ENCODE measurements around the gene ZHX3. TPM values are rescaled to one million over a fixed set of nuclear protein-coding genes. Genes with fewer than 3 reads are reported as not detected.

ZHX3 gene
- total and polyA plus RNA-seq, 2 of the 13 experiments (the other 11 are each of a cell fraction or from before 2014, with no cell fraction given), result 8.4 to 11.7 TPM

DNA sequence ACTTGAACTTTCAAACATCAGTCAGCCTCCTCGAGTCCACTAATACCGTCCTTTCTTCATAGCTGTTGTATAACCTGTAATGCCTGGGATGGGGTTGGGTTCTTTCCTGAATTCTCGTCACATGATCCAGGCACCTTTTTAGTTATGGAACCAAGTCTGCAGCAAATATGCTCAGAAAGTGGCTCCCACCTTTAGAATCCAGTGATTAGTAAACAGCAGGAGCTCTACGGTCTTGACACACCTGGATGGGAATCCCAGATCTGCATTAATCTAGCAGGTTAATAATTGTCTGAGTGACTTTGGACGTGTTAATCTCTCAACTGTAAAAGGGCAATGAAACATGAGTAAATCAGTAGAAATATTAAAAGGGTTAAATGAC is 729 bp upstream of the ZHX3 start (continued):
- TF ChIP-seq, protein P1, sequence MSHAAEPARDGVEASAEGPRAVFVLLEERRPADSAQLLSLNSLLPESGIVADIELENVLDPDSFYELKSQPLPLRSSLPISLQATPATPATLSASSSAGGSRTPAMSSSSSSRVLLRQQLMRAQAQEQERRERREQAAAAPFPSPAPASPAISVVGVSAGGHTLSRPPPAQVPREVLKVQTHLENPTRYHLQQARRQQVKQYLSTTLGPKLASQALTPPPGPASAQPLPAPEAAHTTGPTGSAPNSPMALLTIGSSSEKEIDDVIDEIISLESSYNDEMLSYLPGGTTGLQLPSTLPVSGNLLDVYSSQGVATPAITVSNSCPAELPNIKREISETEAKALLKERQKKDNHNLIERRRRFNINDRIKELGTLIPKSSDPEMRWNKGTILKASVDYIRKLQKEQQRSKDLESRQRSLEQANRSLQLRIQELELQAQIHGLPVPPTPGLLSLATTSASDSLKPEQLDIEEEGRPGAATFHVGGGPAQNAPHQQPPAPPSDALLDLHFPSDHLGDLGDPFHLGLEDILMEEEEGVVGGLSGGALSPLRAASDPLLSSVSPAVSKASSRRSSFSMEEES (CRISPR knock-in tag; IDR thresholded peaks at IDR 0.05), result no peak
- TF ChIP-seq SP2 (CRISPR knock-in tag; IDR thresholded peaks at IDR 0.05) (no peak), MBNL3 (CRISPR knock-in tag; conservative IDR thresholded peaks at IDR 0.05) (no peak), ZBTB7B (CRISPR knock-in tag; IDR thresholded peaks at IDR 0.05) (no peak), ZZZ3 (CRISPR knock-in tag; IDR thresholded peaks at IDR 0.05; ENCODE audit: borderline replicate concordance) (no peak), KDM5B (CRISPR knock-in tag; IDR thresholded peaks at IDR 0.05; ENCODE audit: borderline replicate concordance) (no peak), MZF1 (CRISPR knock-in tag; IDR thresholded peaks at IDR 0.05; ENCODE audit: borderline replicate concordance) (no peak), ARNT2 (CRISPR knock-in tag; IDR thresholded peaks at IDR 0.05; ENCODE audit: low read depth) (no peak), ZSCAN31 (CRISPR knock-in tag; IDR thresholded peaks at IDR 0.05; ENCODE audit: low read depth) (no peak), PCBP2 (optimal IDR thresholded peaks at IDR 0.05; ENCODE audit: low read depth, low read length, poor library complexity, severe bottlenecking) (no peak), ZNF235 (CRISPR knock-in tag; IDR thresholded peaks at IDR 0.05; ENCODE audit: borderline replicate concordance) (no peak), MTF2 (CRISPR knock-in tag; IDR thresholded peaks at IDR 0.05; ENCODE audit: borderline replicate concordance) (peak; percentile 33; the same call in 1 of the 2 replicates), KLF16 (CRISPR knock-in tag; IDR thresholded peaks at IDR 0.05) (0 out of 4 replicates have a peak, but pooled peaks of 1 of the 2 experiments have one; percentile 13), ZNF431 (CRISPR knock-in tag; IDR thresholded peaks at IDR 0.05; ENCODE audit: borderline replicate concordance, low read depth) (no peak), ZFP36 (IDR thresholded peaks at IDR 0.05; ENCODE audit: borderline replicate concordance, low read depth, low read length, partially characterized antibody) (no peak)
- TF ChIP-seq, protein P2, sequence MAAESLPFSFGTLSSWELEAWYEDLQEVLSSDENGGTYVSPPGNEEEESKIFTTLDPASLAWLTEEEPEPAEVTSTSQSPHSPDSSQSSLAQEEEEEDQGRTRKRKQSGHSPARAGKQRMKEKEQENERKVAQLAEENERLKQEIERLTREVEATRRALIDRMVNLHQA (CRISPR knock-in tag; IDR thresholded peaks at IDR 0.05), result no peak
- TF ChIP-seq, protein P3, sequence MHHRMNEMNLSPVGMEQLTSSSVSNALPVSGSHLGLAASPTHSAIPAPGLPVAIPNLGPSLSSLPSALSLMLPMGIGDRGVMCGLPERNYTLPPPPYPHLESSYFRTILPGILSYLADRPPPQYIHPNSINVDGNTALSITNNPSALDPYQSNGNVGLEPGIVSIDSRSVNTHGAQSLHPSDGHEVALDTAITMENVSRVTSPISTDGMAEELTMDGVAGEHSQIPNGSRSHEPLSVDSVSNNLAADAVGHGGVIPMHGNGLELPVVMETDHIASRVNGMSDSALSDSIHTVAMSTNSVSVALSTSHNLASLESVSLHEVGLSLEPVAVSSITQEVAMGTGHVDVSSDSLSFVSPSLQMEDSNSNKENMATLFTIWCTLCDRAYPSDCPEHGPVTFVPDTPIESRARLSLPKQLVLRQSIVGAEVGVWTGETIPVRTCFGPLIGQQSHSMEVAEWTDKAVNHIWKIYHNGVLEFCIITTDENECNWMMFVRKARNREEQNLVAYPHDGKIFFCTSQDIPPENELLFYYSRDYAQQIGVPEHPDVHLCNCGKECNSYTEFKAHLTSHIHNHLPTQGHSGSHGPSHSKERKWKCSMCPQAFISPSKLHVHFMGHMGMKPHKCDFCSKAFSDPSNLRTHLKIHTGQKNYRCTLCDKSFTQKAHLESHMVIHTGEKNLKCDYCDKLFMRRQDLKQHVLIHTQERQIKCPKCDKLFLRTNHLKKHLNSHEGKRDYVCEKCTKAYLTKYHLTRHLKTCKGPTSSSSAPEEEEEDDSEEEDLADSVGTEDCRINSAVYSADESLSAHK (CRISPR knock-in tag; IDR thresholded peaks at IDR 0.05; ENCODE audit: borderline replicate concordance), result no peak
- TF ChIP-seq, protein P4, sequence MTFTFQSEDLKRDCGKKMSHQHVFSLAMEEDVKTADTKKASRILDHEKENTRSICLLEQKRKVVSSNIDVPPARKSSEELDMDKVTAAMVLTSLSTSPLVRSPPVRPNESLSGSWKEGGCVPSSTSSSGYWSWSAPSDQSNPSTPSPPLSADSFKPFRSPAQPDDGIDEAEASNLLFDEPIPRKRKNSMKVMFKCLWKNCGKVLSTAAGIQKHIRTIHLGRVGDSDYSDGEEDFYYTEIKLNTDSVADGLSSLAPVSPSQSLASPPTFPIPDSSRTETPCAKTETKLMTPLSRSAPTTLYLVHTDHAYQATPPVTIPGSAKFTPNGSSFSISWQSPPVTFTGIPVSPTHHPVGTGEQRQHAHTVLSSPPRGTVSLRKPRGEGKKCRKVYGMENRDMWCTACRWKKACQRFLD (CRISPR knock-in tag; IDR thresholded peaks at IDR 0.05; ENCODE audit: borderline replicate concordance), result no peak
- TF ChIP-seq, protein P5, sequence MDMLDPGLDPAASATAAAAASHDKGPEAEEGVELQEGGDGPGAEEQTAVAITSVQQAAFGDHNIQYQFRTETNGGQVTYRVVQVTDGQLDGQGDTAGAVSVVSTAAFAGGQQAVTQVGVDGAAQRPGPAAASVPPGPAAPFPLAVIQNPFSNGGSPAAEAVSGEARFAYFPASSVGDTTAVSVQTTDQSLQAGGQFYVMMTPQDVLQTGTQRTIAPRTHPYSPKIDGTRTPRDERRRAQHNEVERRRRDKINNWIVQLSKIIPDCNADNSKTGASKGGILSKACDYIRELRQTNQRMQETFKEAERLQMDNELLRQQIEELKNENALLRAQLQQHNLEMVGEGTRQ (IDR thresholded peaks at IDR 0.05; ENCODE audit: low read depth, low read length), result no peak
- TF ChIP-seq, protein P5 (CRISPR knock-in tag; IDR thresholded peaks at IDR 0.05; ENCODE audit: borderline replicate concordance), result peak; percentile 49; the same call in 1 of the 2 replicates
- TF ChIP-seq, protein P6, sequence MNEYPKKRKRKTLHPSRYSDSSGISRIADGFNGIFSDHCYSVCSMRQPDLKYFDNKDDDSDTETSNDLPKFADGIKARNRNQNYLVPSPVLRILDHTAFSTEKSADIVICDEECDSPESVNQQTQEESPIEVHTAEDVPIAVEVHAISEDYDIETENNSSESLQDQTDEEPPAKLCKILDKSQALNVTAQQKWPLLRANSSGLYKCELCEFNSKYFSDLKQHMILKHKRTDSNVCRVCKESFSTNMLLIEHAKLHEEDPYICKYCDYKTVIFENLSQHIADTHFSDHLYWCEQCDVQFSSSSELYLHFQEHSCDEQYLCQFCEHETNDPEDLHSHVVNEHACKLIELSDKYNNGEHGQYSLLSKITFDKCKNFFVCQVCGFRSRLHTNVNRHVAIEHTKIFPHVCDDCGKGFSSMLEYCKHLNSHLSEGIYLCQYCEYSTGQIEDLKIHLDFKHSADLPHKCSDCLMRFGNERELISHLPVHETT (CRISPR knock-in tag; conservative IDR thresholded peaks at IDR 0.05), result no peak
